ENCODE data around the gene ADAM23.
A peak's percentile ranks its signal among the peaks of the same experiment; 100 is the strongest.

The ADAM23 gene

DNA sequence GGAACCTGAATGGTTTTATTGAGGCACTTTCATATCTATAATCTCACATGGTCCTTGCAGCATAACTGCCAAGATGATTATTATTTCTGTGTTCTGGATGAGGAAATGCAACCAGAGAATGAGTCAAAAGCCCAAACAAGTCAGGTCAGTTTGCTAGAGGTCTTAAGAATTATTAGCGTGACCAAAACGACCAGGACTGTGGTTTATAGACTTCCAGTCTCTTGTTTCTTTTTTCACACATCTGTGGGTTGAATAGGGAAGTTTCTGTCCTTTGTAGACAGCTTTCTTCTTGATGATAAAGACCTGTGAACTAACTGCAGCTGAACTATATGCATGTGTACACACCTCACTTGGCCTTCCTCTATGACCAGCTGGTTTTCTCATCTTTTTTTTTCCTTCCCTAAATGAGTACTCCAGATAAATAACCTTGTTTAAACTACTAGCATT lies 13.9 kb downstream of the ADAM23 start:
- Histone ChIP-seq H3K36me3 (replicated peaks) (no peaks in the 10 kb centered on the region), H3K9me3 (no peaks in the 10 kb centered on the region), H3K27me3 (ENCODE audit: low read depth) (no peaks in the 10 kb centered on the region), H3K4me3 (no peak overlapping the region), H3K4me1 (peaks cover 8% of the 10 kb centered on the region)
- in situ Hi-C loops (cut with MboI; ENCODE audit: low sequenced_read_pairs): no loop called here
- DNase-seq (ENCODE audit: low spot score in 2 of 2): no peak

DNA sequence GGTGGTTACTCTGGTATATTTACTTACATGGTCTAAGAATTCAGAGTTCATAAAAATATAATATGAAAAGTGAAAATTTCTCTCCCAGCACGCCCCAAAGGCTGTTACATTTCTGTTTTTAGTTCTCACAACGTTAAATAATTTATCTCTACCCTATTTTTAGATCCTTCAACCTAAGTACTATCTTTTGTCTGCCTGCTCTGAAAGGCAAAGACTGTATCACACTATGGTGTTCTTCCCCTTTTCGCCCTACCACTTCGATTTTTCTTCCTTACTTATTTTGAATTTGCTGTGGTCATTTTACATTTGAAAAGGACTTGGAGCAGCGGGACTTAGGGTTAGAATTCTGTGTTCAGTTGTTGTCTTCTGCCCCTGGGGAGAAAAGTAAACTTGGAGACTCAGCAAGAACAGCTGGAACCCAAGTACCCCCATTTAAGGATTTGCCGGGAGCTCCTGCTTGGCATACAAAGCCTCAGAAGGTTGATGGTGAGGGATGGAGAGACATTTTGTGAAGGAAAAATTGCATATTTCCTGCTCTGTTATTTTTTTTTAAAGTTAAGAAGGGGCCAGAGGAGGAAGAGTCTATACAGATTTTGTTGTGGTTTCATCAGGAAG lies 19.0 kb downstream of the ADAM23 start:
- in situ Hi-C loops (cut with MboI; ENCODE audit: low sequenced_read_pairs): no loop called here
- no peak overlapping the region for H3K4me3 ChIP-seq
- H3K36me3 ChIP-seq (replicated peaks): no peaks in the 10 kb centered on the region
- no peaks in the 10 kb centered on the region for H3K9me3 ChIP-seq
- peak in 1 of 2 experiments; percentile 35 for DNase-seq (ENCODE audit: low spot score in 2 of 2)
- peaks cover 9% of the 10 kb centered on the region for H3K4me1 ChIP-seq
- no peaks in the 10 kb centered on the region for H3K27me3 ChIP-seq (ENCODE audit: low read depth)

DNA sequence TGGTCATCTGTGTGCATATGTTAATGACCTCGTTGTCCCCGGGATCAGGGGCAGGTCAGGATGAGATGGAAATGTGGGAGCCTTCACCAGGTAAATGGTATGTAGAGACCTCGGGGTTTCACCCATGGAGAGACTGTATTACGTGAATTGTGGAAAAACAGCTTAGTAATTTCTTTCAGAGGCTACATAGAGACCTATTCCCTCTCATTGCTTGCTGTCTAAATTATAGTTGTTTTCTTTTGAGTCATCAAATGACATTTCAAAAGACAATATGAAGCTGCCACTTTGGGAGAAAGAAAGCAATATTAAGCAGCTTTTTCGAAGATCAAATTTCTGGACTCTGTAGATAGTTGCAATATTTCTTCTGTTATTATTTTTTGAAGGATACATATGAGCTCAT lies 20.4 kb downstream of the ADAM23 start:
- Histone ChIP-seq H3K9me3 (no peaks in the 10 kb centered on the region), H3K36me3 (replicated peaks) (no peaks in the 10 kb centered on the region), H3K4me1 (peaks cover 9% of the 10 kb centered on the region), H3K4me3 (no peak overlapping the region), H3K27me3 (ENCODE audit: low read depth) (no peaks in the 10 kb centered on the region)
- in situ Hi-C loops (cut with MboI; ENCODE audit: low sequenced_read_pairs): no loop called here
- no peak for DNase-seq (ENCODE audit: low spot score in 2 of 2)

DNA sequence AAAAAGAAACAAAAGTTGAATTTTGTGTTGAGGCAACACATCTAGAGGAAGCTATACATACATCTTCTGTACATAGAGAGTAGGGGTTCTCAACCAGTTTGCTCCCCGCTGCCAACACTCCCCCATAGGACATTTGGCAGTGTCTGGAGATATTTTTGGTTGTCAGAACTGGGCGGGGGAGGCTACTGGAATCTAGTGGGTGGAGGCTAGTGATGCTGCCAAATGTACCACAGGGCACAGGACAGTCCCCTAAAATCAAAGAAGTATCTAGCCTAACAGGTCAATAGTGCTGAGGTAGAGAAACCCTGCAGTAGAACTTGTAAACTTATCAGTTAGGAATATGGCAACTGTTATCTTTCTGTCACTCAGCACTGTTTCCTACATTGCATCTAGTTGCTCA lies 21.3 kb downstream of the ADAM23 start:
- H3K9me3 ChIP-seq: no peaks in the 10 kb centered on the region
- H3K27me3 ChIP-seq (ENCODE audit: low read depth): no peaks in the 10 kb centered on the region
- H3K4me3 ChIP-seq: no peak overlapping the region
- H3K36me3 ChIP-seq (replicated peaks): no peaks in the 10 kb centered on the region
- in situ Hi-C loops (cut with MboI; ENCODE audit: low sequenced_read_pairs): no loop called here
- no peak for DNase-seq (ENCODE audit: low spot score in 2 of 2)
- peaks cover 9% of the 10 kb centered on the region for H3K4me1 ChIP-seq

DNA sequence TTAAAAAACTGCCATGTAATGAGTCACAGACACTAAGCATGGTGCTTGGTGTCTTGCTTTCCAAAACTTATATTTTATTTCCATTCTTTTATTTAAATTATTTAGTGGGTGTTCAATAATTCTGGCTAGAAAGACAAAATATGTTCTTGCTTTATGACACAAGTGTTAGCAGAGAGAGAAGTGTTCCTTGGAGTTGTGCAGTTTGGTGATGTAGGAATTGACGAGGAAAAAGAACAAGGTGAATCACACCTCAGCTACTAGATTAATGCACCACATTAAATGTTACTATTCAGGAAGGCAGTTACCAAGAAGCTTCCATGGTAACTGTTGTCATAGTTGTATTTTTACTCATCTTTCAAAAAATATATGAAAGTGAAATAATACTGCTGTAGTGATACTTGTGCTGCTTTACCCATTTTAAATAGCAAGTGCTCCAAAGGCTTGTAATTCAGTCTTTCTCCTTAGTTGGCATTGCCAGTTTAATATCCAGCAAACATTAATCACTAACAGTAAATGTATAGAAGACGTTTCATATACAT lies 28.3 kb downstream of the ADAM23 start:
- DNase-seq (ENCODE audit: low spot score in 2 of 2): no peak
- Histone ChIP-seq H3K4me1 (no peaks in the 10 kb centered on the region), H3K4me3 (no peak overlapping the region), H3K27me3 (ENCODE audit: low read depth) (no peaks in the 10 kb centered on the region), H3K36me3 (replicated peaks) (no peaks in the 10 kb centered on the region), H3K9me3 (no peaks in the 10 kb centered on the region)
- in situ Hi-C loops (cut with MboI; ENCODE audit: low sequenced_read_pairs): no loop called here

DNA sequence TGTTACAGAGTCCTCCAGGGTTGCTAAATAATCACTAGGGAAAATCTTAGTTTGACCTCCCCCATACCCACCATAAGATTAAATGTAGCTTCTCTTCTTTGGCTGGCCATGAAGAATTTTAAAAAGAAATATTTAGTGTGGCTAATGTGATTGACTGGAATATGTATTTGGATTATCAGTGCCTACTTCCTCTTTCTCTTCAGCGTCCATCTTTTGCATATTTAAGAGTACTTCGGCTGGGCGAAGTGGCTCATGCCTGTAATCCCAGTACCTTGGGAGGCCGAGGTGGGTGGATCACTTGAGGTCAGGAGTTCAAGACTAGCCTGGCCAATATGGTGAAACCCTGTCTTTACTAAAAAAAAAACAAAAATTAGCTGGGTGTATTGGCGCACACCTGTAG lies 28.8 kb downstream of the ADAM23 start:
- in situ Hi-C loops (cut with MboI; ENCODE audit: low sequenced_read_pairs): no loop called here
- H3K4me3 ChIP-seq: no peak overlapping the region
- H3K36me3 ChIP-seq (replicated peaks): no peaks in the 10 kb centered on the region
- no peaks in the 10 kb centered on the region for H3K4me1 ChIP-seq
- no peaks in the 10 kb centered on the region for H3K27me3 ChIP-seq (ENCODE audit: low read depth)
- no peaks in the 10 kb centered on the region for H3K9me3 ChIP-seq
- DNase-seq (ENCODE audit: low spot score in 2 of 2): no peak

DNA sequence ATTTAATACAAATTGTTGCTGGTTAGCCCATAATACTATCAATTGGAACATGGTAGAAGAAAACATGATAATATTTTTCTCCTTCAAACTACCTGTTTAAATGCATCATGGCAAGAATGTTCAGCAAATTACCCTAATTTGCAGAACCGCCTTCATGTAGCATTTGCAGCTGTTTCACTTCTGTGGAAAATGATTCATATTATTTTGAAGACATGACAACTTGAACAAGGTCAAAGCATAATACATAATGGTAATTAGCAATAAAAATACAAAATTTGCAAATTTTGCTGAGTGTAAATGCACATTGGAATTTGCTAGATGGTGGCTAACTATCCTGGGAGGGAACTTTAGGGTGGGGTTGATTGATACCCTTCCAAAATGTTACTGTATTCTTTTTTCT lies 30.8 kb downstream of the ADAM23 start:
- no peaks in the 10 kb centered on the region for H3K27me3 ChIP-seq (ENCODE audit: low read depth)
- H3K36me3 ChIP-seq (replicated peaks): no peaks in the 10 kb centered on the region
- in situ Hi-C loops (cut with MboI; ENCODE audit: low sequenced_read_pairs): no loop called here
- H3K9me3 ChIP-seq: no peaks in the 10 kb centered on the region
- no peaks in the 10 kb centered on the region for H3K4me1 ChIP-seq
- DNase-seq (ENCODE audit: low spot score in 2 of 2): no peak
- H3K4me3 ChIP-seq: no peak overlapping the region

DNA sequence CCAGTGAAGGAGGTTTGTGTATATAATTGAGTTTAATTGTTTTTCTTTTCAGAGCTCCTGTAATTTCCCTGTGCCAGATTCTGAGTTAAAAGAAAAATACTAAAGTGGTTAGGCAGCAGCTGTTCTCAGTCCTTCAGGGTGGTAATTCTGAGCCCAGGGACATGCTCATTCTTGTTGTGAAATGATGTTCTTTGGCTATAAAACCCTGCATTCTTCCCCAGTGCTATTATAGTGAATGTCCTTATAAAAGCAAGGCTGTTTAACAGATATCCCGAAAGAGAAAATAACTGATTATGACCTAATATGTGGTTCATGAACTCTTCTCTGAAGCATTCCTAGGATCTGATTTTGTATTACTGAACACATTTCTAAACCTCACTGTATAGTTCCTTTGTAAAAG lies 34.0 kb downstream of the ADAM23 start:
- Histone ChIP-seq H3K27me3 (ENCODE audit: low read depth) (no peaks in the 10 kb centered on the region), H3K4me1 (no peaks in the 10 kb centered on the region), H3K36me3 (replicated peaks) (no peaks in the 10 kb centered on the region), H3K9me3 (no peaks in the 10 kb centered on the region), H3K4me3 (no peak overlapping the region)
- DNase-seq (ENCODE audit: low spot score in 2 of 2): peak in 1 of 2 experiments; percentile 6
- in situ Hi-C loops (cut with MboI; ENCODE audit: low sequenced_read_pairs): no loop called here

DNA sequence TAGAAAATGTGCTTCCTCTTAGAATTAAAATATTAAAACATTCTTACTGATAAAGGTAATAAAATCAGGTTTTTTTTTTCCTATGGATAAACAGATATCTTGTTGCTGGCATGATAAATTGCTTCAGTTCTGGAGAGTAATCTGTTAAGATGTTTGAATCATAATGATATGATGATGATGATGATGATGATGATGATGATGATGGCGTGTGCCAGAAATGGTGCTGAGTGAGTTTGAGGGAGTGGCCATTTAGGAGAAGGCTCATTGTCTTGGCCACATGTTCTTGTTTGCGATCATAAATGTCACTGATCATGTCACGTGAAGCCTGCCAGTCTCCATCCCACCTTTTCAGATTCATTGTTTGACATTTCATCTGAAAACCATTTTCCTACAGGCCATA lies 35.0 kb downstream of the ADAM23 start:
- in situ Hi-C loops (cut with MboI; ENCODE audit: low sequenced_read_pairs): no loop called here
- no peaks in the 10 kb centered on the region for H3K36me3 ChIP-seq (replicated peaks)
- DNase-seq (ENCODE audit: low spot score in 2 of 2): no peak

DNA sequence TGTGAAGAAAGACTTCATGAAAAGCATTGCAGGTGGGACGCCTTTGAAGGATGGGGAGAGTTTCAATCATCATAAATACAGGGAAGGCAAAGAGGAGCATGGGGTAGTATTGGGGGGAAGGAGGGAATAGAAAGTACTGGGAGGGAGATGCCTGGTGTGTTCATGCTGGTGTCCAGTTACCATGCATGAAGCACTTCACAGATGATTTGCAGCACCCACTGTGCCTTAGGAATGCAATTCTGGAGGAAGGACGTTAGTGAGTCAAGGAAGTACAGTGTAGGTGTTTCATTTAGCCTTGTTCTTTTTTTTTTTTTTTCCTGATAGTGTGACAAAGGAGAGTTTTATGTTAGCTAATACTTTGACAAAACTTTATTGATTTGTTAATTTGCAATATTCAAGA lies 36.8 kb downstream of the ADAM23 start:
- no peak for DNase-seq (ENCODE audit: low spot score in 2 of 2)
- in situ Hi-C loops (cut with MboI; ENCODE audit: low sequenced_read_pairs): no loop called here
- H3K4me1 ChIP-seq: no peaks in the 10 kb centered on the region

More for the DNA sequence above, 35.0 kb downstream of the ADAM23 start:
- no peaks in the 10 kb centered on the region for H3K27me3 ChIP-seq (ENCODE audit: low read depth)
- no peaks in the 10 kb centered on the region for H3K9me3 ChIP-seq
- no peak overlapping the region for H3K4me3 ChIP-seq
- no peaks in the 10 kb centered on the region for H3K4me1 ChIP-seq

DNA sequence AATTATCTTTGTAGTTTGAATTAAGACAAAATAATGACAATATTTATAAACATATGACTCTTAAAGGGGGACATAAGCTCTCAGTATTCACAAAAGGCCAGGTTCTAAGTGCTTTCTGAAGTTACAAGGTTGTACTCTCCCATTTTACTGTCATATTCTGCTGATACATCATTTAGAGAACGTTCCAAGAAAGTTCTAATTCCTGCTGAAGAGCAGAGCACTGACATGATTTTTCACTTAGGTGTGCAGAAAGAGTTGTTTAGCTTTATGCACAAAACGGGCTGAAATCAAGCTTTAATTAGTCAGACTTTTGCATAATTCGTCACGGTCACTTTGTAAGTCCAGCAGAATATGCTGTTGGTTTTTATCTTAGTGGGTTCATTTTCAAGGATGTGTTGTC lies 37.3 kb downstream of the ADAM23 start:
- no peak for DNase-seq (ENCODE audit: low spot score in 2 of 2)
- no peaks in the 10 kb centered on the region for H3K9me3 ChIP-seq
- no peaks in the 10 kb centered on the region for H3K4me1 ChIP-seq
- in situ Hi-C loops (cut with MboI; ENCODE audit: low sequenced_read_pairs): no loop called here
- no peaks in the 10 kb centered on the region for H3K36me3 ChIP-seq (replicated peaks)
- no peak overlapping the region for H3K4me3 ChIP-seq
- H3K27me3 ChIP-seq (ENCODE audit: low read depth): no peaks in the 10 kb centered on the region

More for the DNA sequence above, 36.8 kb downstream of the ADAM23 start:
- H3K4me3 ChIP-seq: no peak overlapping the region
- H3K36me3 ChIP-seq (replicated peaks): no peaks in the 10 kb centered on the region
- H3K27me3 ChIP-seq (ENCODE audit: low read depth): no peaks in the 10 kb centered on the region
- H3K9me3 ChIP-seq: no peaks in the 10 kb centered on the region

DNA sequence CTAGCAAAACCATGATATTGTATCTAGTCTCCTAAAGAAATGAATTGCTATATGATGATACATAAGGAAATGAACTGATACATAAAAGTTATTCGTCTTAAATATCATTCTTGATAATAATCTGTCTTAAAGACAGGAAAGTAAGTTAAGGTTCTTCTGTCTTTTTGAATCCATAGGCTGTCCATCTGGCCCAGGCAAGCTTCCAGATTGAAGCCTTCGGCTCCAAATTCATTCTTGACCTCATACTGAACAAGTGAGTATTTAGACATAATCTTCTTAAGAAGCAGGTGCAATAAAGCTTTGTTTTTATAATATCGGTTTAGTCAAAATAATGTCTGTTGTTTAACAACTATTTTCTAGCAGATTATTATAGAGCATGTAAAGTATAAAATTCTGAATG lies 37.7 kb downstream of the ADAM23 start:
- no peak for DNase-seq (ENCODE audit: low spot score in 2 of 2)
- in situ Hi-C loops (cut with MboI; ENCODE audit: low sequenced_read_pairs): no loop called here
- Histone ChIP-seq H3K9me3 (no peaks in the 10 kb centered on the region), H3K36me3 (replicated peaks) (no peaks in the 10 kb centered on the region), H3K4me1 (no peaks in the 10 kb centered on the region), H3K27me3 (ENCODE audit: low read depth) (no peaks in the 10 kb centered on the region), H3K4me3 (no peak overlapping the region)

DNA sequence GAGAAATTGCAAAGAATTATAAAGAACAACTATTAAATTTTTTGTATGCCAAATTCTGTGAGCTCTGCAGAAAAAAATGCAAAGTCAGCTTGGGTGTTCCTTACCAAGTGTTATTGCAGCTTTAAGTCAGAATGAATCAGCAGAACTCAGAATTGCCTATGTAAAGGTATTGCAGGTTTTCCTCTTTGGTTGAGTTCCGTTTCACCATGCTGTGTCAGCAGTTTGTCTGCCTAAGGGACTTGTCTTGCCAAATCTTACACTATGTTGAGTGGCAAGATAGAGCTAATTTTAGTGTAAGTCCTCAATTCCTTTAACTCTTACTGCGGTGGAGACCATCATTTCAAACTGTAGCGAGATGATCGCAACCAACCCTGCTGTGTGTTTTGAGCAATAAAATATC lies 38.8 kb downstream of the ADAM23 start:
- H3K4me3 ChIP-seq: no peak overlapping the region
- no peaks in the 10 kb centered on the region for H3K9me3 ChIP-seq
- H3K36me3 ChIP-seq (replicated peaks): no peaks in the 10 kb centered on the region
- in situ Hi-C loops (cut with MboI; ENCODE audit: low sequenced_read_pairs): no loop called here
- no peaks in the 10 kb centered on the region for H3K4me1 ChIP-seq
- no peaks in the 10 kb centered on the region for H3K27me3 ChIP-seq (ENCODE audit: low read depth)
- DNase-seq (ENCODE audit: low spot score in 2 of 2): no peak

DNA sequence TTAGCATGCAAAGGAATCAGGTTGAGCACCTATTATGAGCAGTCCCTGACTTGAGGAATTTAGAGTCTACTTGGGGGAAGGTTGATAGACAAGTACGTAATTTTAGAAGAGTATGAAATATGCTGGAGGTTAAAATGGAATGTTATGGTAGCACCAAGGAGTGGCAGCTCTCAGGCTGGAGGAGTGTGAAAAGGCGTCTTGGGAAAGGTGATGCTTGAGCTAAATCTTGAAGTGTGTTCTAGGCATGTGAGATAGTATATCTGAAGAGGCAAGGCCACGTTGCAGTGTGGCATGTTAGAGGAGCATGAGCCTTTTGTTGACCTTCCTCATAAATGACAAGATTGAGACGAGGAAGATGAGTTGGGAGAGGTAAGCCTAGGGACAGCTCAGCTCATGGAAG lies 39.3 kb downstream of the ADAM23 start:
- H3K4me3 ChIP-seq: no peak overlapping the region
- no peaks in the 10 kb centered on the region for H3K9me3 ChIP-seq
- H3K4me1 ChIP-seq: no peaks in the 10 kb centered on the region
- H3K27me3 ChIP-seq (ENCODE audit: low read depth): no peaks in the 10 kb centered on the region
- DNase-seq (ENCODE audit: low spot score in 2 of 2): no peak
- H3K36me3 ChIP-seq (replicated peaks): no peaks in the 10 kb centered on the region
- in situ Hi-C loops (cut with MboI; ENCODE audit: low sequenced_read_pairs): no loop called here

DNA sequence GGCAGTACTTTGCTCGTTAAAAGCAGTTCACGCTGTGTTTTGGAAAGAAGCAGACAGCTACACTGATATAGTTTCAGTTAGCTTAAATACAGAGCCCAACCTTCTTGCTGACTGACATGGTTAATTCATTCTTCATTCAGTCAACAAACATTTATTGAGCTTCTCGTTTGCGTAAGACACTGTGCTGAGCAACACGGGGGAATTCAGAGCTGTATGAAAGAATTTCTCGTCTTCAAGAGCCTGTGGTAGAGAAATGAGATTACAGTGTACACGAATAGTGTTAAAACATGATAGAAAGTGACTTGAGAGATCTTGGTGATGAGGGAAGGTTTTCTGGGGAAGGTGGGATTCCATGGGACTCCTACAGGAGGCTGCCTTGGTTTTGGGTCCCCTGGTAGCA lies 44.7 kb downstream of the ADAM23 start:
- H3K4me3 ChIP-seq: no peak overlapping the region
- in situ Hi-C loops (cut with MboI; ENCODE audit: low sequenced_read_pairs): no loop called here

More for the DNA sequence above, 44.7 kb downstream of the ADAM23 start:
- peaks cover 3% of the 10 kb centered on the region; the same call in 1 of the 2 replicates for H3K36me3 ChIP-seq (replicated peaks)
- H3K4me1 ChIP-seq: no peaks in the 10 kb centered on the region
- H3K27me3 ChIP-seq (ENCODE audit: low read depth): no peaks in the 10 kb centered on the region
- no peak for DNase-seq (ENCODE audit: low spot score in 2 of 2)
- no peaks in the 10 kb centered on the region; the same call in 1 of the 2 replicates for H3K9me3 ChIP-seq
